Right cardiac atrium (tissue), 5 donors: ENCODE results near the gene CTTNBP2NL. TPM values are rescaled to one million over a fixed set of nuclear protein-coding genes. Genes with fewer than 3 reads are reported as not detected.

Experiments
- ATAC-seq, 2 donors: fragments of 200-7000 bp; cut with Tn5 transposase; one replicate each; pipeline versions ENCODE4 v1.8.0 to v1.9.1; 2020; ENCODE audit warnings: moderate library complexity in 2 of 2, mild to moderate bottlenecking in 1 of 2
- DNase-seq, 3 donors: peaks; one replicate each; pipeline ENCODE4 v3.0.0-alpha.2; 2020
- H3K27ac ChIP-seq: one replicate; pipeline ENCODE4 v1.5.1; 2013; ENCODE audit warnings: mild to moderate bottlenecking, low read length, control low read depth, moderate library complexity
- H3K27me3 ChIP-seq: one replicate; pipeline ENCODE4 v1.6.1; 2013; ENCODE audit not compliant: control insufficient read depth, insufficient read depth
- H3K4me1 ChIP-seq: one replicate; pipeline ENCODE4 v1.6.1; 2013; ENCODE audit warnings: low read length; ENCODE audit not compliant: control insufficient read depth, insufficient read depth
- H3K4me3 ChIP-seq: one replicate; pipeline ENCODE4 v1.5.1; 2013; ENCODE audit warnings: low read length, control low read depth
- H3K9me3 ChIP-seq: one replicate; pipeline ENCODE4 v1.6.1; 2013; ENCODE audit warnings: low read length; ENCODE audit not compliant: control insufficient read depth
- WGBS: extraction: QIAGEN DNeasy Blood & Tissue Kit; methylation state at CpG from one replicate; pipeline ENCODE4 v1.1.7; 2013; 5-methylcytosine and 5-hydroxymethylcytosine counted together
- intact Hi-C, 4 donors: fragments of 100-400 bp; cut with DNase I; formaldehyde crosslinking; loops; one replicate each; pipeline versions ENCODE4 v1.11.0 to v1.14.0; 2022 to 2023
- long read RNA-seq, 4 donors: library from polyadenylated mRNA; unstranded; transcript quantifications; one replicate each; pipeline ENCODE4 v2.0.0, GENCODE V29; 2020 to 2021
- polyA plus RNA-seq: library from polyadenylated mRNA; stranded (reverse); fragments of 200-250 nt; gene quantifications from one replicate; pipeline ENCODE4 v1.2.3, GENCODE V29; 2013
- total RNA-seq, 4 donors: library from RNA; stranded (reverse); fragmentation: NEBNext Ultra II Directional; extraction: Animal tissue kit (Norgen Biotek cat#: 25700); gene quantifications; one replicate each; pipeline ENCODE4 v1.2.1, GENCODE V29; 2021
- donor health status: healthy with polysubstance abuse.
- donor health status: DM: no; HTN: yes; CAD: no.
- donor health status: DM: no; HTN: no; CAD: no.
- donor health status: DM: no; HTN: yes; CAD: no; lungs with severe emphysema.
- donor health status: DM: yes; HTN: yes; CAD: no.

Gene CTTNBP2NL, protein sequence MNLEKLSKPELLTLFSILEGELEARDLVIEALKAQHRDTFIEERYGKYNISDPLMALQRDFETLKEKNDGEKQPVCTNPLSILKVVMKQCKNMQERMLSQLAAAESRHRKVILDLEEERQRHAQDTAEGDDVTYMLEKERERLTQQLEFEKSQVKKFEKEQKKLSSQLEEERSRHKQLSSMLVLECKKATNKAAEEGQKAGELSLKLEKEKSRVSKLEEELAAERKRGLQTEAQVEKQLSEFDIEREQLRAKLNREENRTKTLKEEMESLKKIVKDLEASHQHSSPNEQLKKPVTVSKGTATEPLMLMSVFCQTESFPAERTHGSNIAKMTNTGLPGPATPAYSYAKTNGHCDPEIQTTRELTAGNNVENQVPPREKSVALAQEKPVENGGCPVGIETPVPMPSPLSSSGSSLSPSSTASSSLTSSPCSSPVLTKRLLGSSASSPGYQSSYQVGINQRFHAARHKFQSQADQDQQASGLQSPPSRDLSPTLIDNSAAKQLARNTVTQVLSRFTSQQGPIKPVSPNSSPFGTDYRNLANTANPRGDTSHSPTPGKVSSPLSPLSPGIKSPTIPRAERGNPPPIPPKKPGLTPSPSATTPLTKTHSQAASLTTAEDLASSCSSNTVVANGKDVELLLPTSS
- 10 to 100 TPM; 16.2 to 24.9 (median 16.8) TPM for total RNA-seq
- 5.1 TPM for polyA plus RNA-seq
- long read RNA-seq, donor 1, full-length matches to known transcripts, result 8 of 14 reads
- long read RNA-seq, donor 1, partial matches to known transcripts, result 3 of 14 reads
- long read RNA-seq, donor 1, other reads (novel, unspliced or antisense), result 3 of 14 reads
- long read RNA-seq, donor 2, full-length matches to known transcripts, result 4 of 6 reads
- long read RNA-seq, donor 2, partial matches to known transcripts, result 0 of 6 reads
- long read RNA-seq, donor 2, other reads (novel, unspliced or antisense), result 2 of 6 reads
- long read RNA-seq, donor 3, full-length matches to known transcripts, result 12 of 21 reads
- long read RNA-seq, donor 3, partial matches to known transcripts, result 0 of 21 reads
- long read RNA-seq, donor 3, other reads (novel, unspliced or antisense), result 9 of 21 reads
- long read RNA-seq, donor 4, partial matches to known transcripts, result 0 of 1 reads
- long read RNA-seq, donor 4, other reads (novel, unspliced or antisense), result 1 of 1 reads

DNA sequence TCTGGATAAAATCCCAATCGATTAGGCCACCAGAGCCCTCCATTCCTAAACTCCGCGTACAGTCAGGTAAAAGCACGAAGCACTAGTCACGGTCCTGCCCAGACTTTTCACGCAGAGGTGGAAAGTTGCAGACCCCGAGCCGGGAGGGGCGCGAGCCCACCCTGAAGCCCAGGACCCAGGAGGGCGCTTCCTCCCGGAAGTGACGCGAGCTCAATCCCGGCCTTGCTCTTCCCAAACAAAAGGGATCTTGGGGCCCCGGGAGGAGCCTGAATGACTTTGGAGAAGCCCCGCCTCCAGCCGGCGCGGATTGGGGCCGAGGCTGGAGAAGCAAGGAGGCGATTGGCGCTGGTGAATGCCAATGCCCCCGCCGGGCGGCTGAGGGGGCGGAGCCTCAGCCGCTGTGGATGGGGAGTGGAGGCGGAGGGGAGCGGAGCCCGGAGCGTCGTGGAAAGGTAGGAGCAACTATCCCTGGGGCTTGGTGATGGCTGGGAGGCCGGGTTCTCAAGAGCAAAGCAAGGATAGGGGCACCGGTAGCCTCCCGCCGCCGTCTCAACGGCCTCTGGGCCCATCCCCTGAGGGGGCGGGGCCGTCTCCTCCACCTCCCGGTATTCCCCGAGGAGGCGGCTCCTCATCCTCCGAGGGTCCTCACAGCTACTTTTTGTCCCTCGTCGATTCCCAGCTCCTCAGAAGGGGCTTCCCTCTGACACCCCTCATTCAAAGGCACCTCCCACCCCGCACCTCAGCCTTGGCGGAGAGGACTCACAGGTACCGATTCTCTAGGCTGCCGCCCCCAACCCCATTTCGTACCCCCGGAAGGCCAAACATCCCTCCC is at the start of gene CTTNBP2NL:
Gene CTTNBP2NL, plus strand, starts transcription at position 394 of the 832 bp plus-strand sequence. CDS start 19,952 bp downstream, outside the sequence.
- Histone ChIP-seq H3K27me3 (no peaks in the 10 kb centered on the region), H3K27ac (peak within 1 kb of the TSS; percentile 94), H3K9me3 (no peaks in the 10 kb centered on the region), H3K4me1 (peaks cover 6% of the 10 kb centered on the region), H3K4me3 (peak within 1 kb of the TSS; percentile 91)
- WGBS, result under 1% methylated on average over 53 of the region's 53 CpGs
- peak; percentile 98 to 99 (median 98) for DNase-seq
- intact Hi-C loops, result loop anchor here in 1 of 4 donors (5.0 kb wide), 1 partner anchor 71 kb away; no protein-coding TSS in a partner anchor
- peak; percentile 93 to 96 for ATAC-seq

DNA sequence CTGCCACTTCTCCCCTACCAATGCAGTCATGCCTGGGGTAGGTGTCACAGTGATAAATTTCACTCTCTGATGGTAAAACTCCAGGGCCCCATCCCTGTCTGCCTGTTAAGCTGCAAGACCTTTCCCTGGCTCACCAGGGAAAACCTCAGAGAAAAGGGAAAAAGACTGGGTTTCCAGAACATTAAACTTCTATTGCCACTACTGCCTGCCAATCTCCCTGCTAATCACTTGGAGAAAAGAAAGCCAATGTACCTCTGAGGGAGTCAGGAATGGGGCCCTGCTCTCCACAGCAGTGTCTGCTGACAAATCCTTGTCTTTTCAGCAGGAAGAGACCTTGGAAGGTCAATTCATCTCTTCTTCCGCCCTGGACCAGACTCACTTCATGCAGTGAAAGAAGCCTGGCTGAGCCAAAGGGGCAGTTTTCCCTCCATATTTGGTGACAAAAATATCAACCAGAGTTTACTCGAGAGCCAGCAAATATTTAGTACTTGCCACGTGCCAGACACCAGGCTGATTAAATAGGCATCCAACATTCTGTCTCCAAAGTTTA is 49.1 kb upstream of the CTTNBP2NL start:
- intact Hi-C loops, result no loop called here
- WGBS, result 38% methylated on average over 3 of the region's 3 CpGs
- no peaks in the 10 kb centered on the region for H3K27me3 ChIP-seq
- no peak overlapping the region for H3K4me3 ChIP-seq
- H3K27ac ChIP-seq, result no peak overlapping the region
- DNase-seq, result no peak
- H3K4me1 ChIP-seq, result peaks cover 3% of the 10 kb centered on the region
- no peaks in the 10 kb centered on the region for H3K9me3 ChIP-seq
- no peak for ATAC-seq

- Histone ChIP-seq H3K27me3 (no peaks in the 10 kb centered on the region), H3K4me3 (no peak overlapping the region), H3K9me3 (no peaks in the 10 kb centered on the region), H3K27ac (no peak overlapping the region), H3K4me1 (peaks cover 4% of the 10 kb centered on the region)
- intact Hi-C loops, result no loop called here
- no peak for ATAC-seq
- WGBS, result 49% methylated on average over 2 of the region's 2 CpGs
- no peak for DNase-seq
These were observed 39.2 kb upstream of the CTTNBP2NL start for GRCh38 chr1:112356765-112357164.

DNA sequence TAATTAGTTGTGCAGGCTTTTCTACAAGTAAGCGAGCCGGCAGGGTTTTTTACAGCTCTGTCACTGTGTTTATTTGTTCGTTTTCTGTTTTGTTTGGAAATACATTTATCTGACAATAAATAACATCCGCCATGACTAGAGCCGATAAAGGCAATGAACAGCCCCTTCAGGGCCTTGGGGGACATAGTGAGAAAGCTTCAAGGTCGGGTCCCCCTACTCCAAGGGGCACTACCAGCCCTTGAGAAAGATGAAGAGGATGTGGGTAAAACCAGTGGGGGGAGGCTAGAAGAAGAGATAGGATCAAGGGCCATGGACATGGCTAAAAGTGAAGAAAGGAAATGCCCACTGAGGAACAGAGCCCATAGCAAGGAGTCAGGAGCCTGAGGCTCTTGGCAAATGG is 38.5 kb upstream of the CTTNBP2NL start:
- H3K4me1 ChIP-seq, result peaks cover 4% of the 10 kb centered on the region
- intact Hi-C loops, result no loop called here
- no peaks in the 10 kb centered on the region for H3K9me3 ChIP-seq
- H3K4me3 ChIP-seq, result no peak overlapping the region
- DNase-seq, result no peak
- ATAC-seq, result no peak
- H3K27me3 ChIP-seq, result no peaks in the 10 kb centered on the region
- WGBS, result 82% methylated on average over 6 of the region's 6 CpGs
- H3K27ac ChIP-seq, result no peak overlapping the region

DNA sequence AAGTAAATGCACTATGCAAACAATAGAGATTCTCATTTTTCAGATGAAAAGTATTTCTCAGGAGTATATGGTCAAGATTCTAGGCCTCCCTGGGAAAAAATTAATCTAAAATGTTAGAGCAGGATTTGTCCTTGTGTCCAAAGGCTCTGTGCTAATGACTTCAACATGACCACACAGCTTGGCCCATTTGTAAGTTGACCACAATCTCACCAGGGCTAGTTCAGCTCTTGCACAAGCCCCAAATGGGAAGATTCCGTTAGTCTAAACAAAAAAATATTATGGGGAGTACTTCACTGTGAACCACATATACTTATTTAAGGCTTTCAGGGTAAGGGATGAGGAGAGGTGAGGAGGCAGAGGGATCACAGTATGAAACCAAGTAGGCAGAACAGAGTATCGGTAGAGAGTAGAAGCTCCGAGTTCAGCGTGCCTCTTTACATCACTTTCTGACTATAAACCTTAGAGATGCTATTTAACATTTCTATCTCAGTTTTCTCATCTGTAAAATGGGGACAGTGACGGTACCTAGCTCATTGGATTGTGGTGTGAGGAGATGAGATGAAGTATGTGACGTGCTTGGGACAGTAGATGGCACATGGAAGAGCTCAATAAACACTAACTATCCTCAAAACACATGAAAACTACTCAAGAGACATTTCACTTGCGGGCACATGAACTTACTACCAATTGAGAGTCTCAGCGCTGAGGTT is 37.8 kb upstream of the CTTNBP2NL start:
- 75% methylated on average over 8 of the region's 8 CpGs for WGBS

DNA sequence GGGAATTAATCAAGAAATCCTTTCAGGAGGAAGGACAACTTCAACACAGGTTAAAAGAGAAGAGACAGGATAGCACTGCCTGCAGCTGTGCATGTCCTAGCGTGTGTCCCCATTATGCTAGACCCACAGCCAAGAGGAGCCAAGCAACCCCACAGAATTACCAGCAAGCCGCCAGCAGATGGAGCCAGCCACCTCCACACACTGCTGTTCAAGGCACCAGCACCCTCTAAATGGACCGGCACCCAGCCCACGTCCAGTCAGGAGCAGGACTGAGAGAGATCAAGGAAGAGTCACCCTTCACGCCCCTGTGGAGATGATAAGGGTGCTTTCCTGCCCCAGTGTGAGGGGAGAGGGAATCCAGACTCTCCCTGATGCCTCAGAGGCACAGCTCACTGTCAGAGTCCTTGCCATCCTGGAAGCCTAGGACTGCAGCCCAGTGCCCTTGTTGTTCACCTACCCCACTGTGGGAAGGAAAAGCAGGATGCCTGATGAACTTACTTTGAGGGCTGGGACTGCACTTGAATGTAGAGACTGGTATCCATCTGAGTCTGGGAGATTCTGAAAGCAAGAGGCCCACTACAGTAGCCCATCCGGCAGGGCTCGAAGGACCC is 37.1 kb upstream of the CTTNBP2NL start:
- WGBS, result 34% methylated on average over 7 of the region's 7 CpGs
- H3K4me1 ChIP-seq, result peaks cover 4% of the 10 kb centered on the region
- H3K27ac ChIP-seq, result peak overlapping the region; percentile 97
- H3K27me3 ChIP-seq, result no peaks in the 10 kb centered on the region
- ATAC-seq, result peak; percentile 89 to 90
- no peaks in the 10 kb centered on the region for H3K9me3 ChIP-seq
- H3K4me3 ChIP-seq, result no peak overlapping the region
- intact Hi-C loops, result no loop called here
- peak; percentile 86 to 94 (median 89) for DNase-seq

More for the DNA sequence above, 37.8 kb upstream of the CTTNBP2NL start:
- H3K4me1 ChIP-seq, result peaks cover 4% of the 10 kb centered on the region
- H3K27me3 ChIP-seq, result no peaks in the 10 kb centered on the region
- H3K27ac ChIP-seq, result no peak overlapping the region
- H3K9me3 ChIP-seq, result no peaks in the 10 kb centered on the region
- no peak for ATAC-seq
- intact Hi-C loops, result no loop called here
- DNase-seq, result no peak
- H3K4me3 ChIP-seq, result no peak overlapping the region

DNA sequence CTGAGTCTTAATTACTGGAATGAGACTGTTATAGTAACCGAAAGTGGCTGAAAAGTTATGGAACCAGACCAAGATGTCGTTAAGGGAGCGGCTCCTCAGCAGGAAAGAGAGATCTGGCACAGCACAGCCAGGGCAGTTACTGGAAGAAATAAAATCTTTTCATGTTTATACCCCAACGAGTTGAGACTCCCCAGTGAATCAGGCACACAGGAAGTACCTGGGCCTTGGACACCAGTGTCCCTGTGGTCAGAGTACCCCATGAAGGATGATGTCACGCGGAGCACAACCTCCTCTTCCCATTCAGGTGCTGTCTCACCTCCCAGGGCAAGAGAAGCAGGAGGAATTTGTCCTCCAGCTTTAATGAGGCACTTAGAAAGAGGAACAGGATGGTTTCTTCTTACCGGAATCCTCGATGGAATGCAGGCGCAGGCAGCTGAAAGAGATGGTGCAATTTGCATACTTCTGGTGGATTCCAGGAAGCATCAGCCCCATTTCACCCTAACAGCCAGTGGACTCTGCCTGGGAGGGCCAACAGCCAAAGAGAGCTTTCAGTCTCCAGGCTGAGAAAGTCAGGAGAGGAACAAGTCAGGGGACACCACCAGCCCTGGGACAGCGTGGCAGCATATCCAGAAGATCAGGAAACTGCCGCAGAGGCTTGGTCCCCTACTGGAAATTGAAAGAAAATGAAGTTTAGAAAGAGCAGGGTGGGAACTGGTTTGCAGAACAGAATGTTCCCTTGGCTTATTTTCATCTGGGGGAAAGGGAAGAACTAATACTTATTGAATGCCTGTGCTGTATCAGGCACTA is 35.9 kb upstream of the CTTNBP2NL start:
- intact Hi-C loops, result no loop called here
- Histone ChIP-seq H3K4me1 (peaks cover 4% of the 10 kb centered on the region), H3K27ac (peak overlapping the region; percentile 97), H3K27me3 (no peaks in the 10 kb centered on the region), H3K9me3 (no peaks in the 10 kb centered on the region), H3K4me3 (peak overlapping the region; percentile 43)
- ATAC-seq (peak; percentile 88 to 90), DNase-seq (peak; percentile 67 to 88 (median 83))
- WGBS, result 37% methylated on average over 11 of the region's 11 CpGs

GRCh38 chr1:112363636-112364035 is 32.4 kb upstream of the CTTNBP2NL start:
- no peak for DNase-seq
- no peaks in the 10 kb centered on the region for H3K9me3 ChIP-seq
- no peaks in the 10 kb centered on the region for H3K27me3 ChIP-seq
- H3K27ac ChIP-seq, result no peak overlapping the region
- no peak overlapping the region for H3K4me3 ChIP-seq
- WGBS, result 81% methylated on average over 2 of the region's 2 CpGs
- intact Hi-C loops, result no loop called here
- H3K4me1 ChIP-seq, result peaks cover 4% of the 10 kb centered on the region
- no peak for ATAC-seq

- Histone ChIP-seq H3K4me1 (no peaks in the 10 kb centered on the region), H3K27me3 (no peaks in the 10 kb centered on the region), H3K4me3 (no peak overlapping the region), H3K9me3 (no peaks in the 10 kb centered on the region), H3K27ac (no peak overlapping the region)
- DNase-seq (no peak), ATAC-seq (no peak)
- intact Hi-C loops, result no loop called here
- 71% methylated on average over 3 of the region's 3 CpGs for WGBS
These were observed 27.8 kb upstream of the CTTNBP2NL start for GRCh38 chr1:112368198-112368597.
